Bronchus fibroblast of lung (primary cell): ENCODE data around the gene LDB1. TPM values are rescaled to one million over a fixed set of nuclear protein-coding genes. Genes with fewer than 3 reads are reported as not detected.

Experiments
- total RNA-seq: library from RNA; depleted of rRNA; stranded (reverse); fragments of >200 nt; gene quantifications from 2 replicates; pipeline ENCODE4 v1.2.3, GENCODE V29; 2015

The LDB1 gene
- total RNA-seq = 29.6 and 34.3 TPM in 2 replicates

GRCh38 chr10:102120142-102120990 is at the start of gene LDB1:
LDB1 (minus strand) TSS chr10:102120368; CDS start chr10:102120110, 258 bp downstream.

GRCh38 chr10:102151774-102152544 is 31.8 kb upstream of the LDB1 start, which contains the start of gene NOLC1:
NOLC1 (plus strand) TSS chr10:102152389; CDS start chr10:102152411, 22 bp downstream.

GRCh38 chr10:102132563-102133372 is 12.6 kb upstream of the LDB1 start, which contains the start of gene PPRC1:
PPRC1 (plus strand) TSS chr10:102133040; CDS start chr10:102133069, 29 bp downstream.

GRCh38 chr10:102064868-102065560 is 55.2 kb downstream of the LDB1 start, which contains the start of gene HPS6:
HPS6 (plus strand) TSS chr10:102065349; CDS start chr10:102065475, 126 bp downstream.

Other genes with a start within 250 kb of the LDB1 start
- gene ARMH3, start 64.2 kb downstream of the LDB1 start, total RNA-seq = 5.9 and 7.9 TPM in 2 replicates
- gene HPS6, start 55.0 kb downstream of the LDB1 start, total RNA-seq = 24.2 and 27.4 TPM in 2 replicates
- 20.5 and 24.2 TPM in 2 replicates for gene PPRC1, start 12.7 kb upstream of the LDB1 start, total RNA-seq
- 57.7 and 67.1 TPM in 2 replicates for gene NOLC1, start 32.0 kb upstream of the LDB1 start, total RNA-seq
- gene ELOVL3, start 105.9 kb upstream of the LDB1 start, total RNA-seq = 0.15 and 0.17 TPM in 2 replicates
- gene PITX3, start 121.1 kb upstream of the LDB1 start, total RNA-seq = not detected in 2 replicates
- gene GBF1, start 125.2 kb upstream of the LDB1 start, total RNA-seq = 40.1 and 40.2 TPM in 2 replicates